Stomach (tissue), 4 donors: ENCODE data around the gene MYH13.

Experiments used
- CTCF ChIP-seq, 7 experiments: fragments of 450-650 bp in 4 of 7; fragments of 200-600 bp in 3 of 7; sonication (generic) in 3 of 7; IDR thresholded peaks; one replicate each; pipeline ENCODE4 v1.5.1; 2016 to 2019; ENCODE audit warnings: antibody characterized with exemption in 7 of 7, control low read depth in 2 of 7, mild to moderate bottlenecking in 1 of 7
- POLR2A ChIP-seq, 4 donors: fragments of 450-650 bp; IDR thresholded peaks; one replicate each; pipeline ENCODE4 v1.6.1; 2016; ENCODE audit warnings: antibody characterized with exemption in 4 of 4, control low read depth in 2 of 4, mild to moderate bottlenecking in 1 of 4, moderate library complexity in 1 of 4

DNA sequence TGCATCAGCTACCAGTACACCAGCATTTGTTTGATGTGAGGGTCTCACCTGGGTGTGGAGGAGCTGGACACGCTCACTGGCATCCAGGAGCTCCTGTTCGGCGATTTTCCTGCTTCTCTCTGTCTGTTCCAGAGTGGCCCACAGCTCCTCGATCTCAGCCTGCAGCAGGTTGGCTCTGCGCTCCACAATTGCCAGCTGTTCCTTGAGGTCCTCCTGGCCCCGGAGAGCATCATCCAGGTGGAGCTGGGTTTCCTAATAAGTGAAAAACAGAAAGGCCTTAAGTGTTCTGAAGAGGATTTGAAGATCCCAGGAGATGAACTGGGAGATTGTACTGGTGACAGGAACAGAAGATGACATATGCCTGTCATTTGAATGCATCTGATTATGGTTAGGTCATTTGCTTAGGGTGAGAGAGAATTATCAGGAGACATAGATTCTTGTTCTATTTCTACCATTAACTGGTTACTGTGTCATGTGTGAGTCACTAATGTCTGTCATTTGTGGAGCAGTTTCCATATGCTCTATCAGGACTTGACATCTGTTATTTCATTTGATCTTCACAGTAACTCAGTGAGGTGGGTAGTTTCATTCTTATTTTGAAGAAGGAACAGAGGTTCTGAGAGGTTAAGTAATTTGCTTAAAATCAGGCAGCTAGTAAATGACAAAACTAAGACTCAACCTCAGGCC, 21.5 kb upstream of the MYH13 start:
- no peak for TF ChIP-seq POLR2A (IDR thresholded peaks at IDR 0.05)
- TF ChIP-seq CTCF (IDR thresholded peaks at IDR 0.05), result no peak
